ENCODE data around the gene CNTN5.

Gene CNTN5

GRCh38 chr11:99333621-99334020 lies 312.9 kb downstream of the CNTN5 start:
- H3K4me3 ChIP-seq (ENCODE audit: control insufficient read depth, low read depth, low read length): no peak overlapping the region
- no peak for TF ChIP-seq CTCF (IDR thresholded peaks at IDR 0.05; ENCODE audit: control insufficient read depth, insufficient read depth, low read depth, low read length, missing control alignments)
- no peak for DNase-seq (ENCODE audit: low read depth)

- no peak for DNase-seq (ENCODE audit: low read depth)
- no peak for TF ChIP-seq CTCF (IDR thresholded peaks at IDR 0.05; ENCODE audit: control insufficient read depth, insufficient read depth, low read depth, low read length, missing control alignments)
- H3K4me3 ChIP-seq (ENCODE audit: control insufficient read depth, low read depth, low read length): no peak overlapping the region
These were observed 322.4 kb downstream of the CNTN5 start for GRCh38 chr11:99343117-99343516.

GRCh38 chr11:99349151-99349673 lies 328.5 kb downstream of the CNTN5 start:
- DNase-seq (ENCODE audit: low read depth): no peak
- no peak overlapping the region for H3K4me3 ChIP-seq (ENCODE audit: control insufficient read depth, low read depth, low read length)
- no peak for TF ChIP-seq CTCF (IDR thresholded peaks at IDR 0.05; ENCODE audit: control insufficient read depth, insufficient read depth, low read depth, low read length, missing control alignments)

GRCh38 chr11:99351624-99352023 lies 330.9 kb downstream of the CNTN5 start:
- DNase-seq (ENCODE audit: low read depth): no peak
- TF ChIP-seq CTCF (IDR thresholded peaks at IDR 0.05; ENCODE audit: control insufficient read depth, insufficient read depth, low read depth, low read length, missing control alignments): no peak
- H3K4me3 ChIP-seq (ENCODE audit: control insufficient read depth, low read depth, low read length): no peak overlapping the region

GRCh38 chr11:99352642-99353041 lies 331.9 kb downstream of the CNTN5 start:
- no peak overlapping the region for H3K4me3 ChIP-seq (ENCODE audit: control insufficient read depth, low read depth, low read length)
- no peak for DNase-seq (ENCODE audit: low read depth)
- TF ChIP-seq CTCF (IDR thresholded peaks at IDR 0.05; ENCODE audit: control insufficient read depth, insufficient read depth, low read depth, low read length, missing control alignments): no peak

- TF ChIP-seq CTCF (IDR thresholded peaks at IDR 0.05; ENCODE audit: control insufficient read depth, insufficient read depth, low read depth, low read length, missing control alignments): no peak
- no peak for DNase-seq (ENCODE audit: low read depth)
These were observed 345.8 kb downstream of the CNTN5 start for GRCh38 chr11:99366546-99366945.

GRCh38 chr11:99368583-99368982 lies 347.8 kb downstream of the CNTN5 start:
- no peak for TF ChIP-seq CTCF (IDR thresholded peaks at IDR 0.05; ENCODE audit: control insufficient read depth, insufficient read depth, low read depth, low read length, missing control alignments)
- DNase-seq (ENCODE audit: low read depth): no peak
- no peak overlapping the region for H3K4me3 ChIP-seq (ENCODE audit: control insufficient read depth, low read depth, low read length)

More at GRCh38 chr11:99366546-99366945, 345.8 kb downstream of the CNTN5 start:
- H3K4me3 ChIP-seq (ENCODE audit: control insufficient read depth, low read depth, low read length): no peak overlapping the region

Data from AG09309 (cell line).